Ureter (tissue), 1 donor: Measurements from ENCODE around the gene MYO1E. TPM values are rescaled to one million over a fixed set of nuclear protein-coding genes. Genes with fewer than 3 reads are reported as not detected.
"Not testable (repeated sequence)": the region's sequence is repeated elsewhere in the genome, so short reads cannot be mapped to it uniquely, and the experiment has no call there.

ENCODE experiments used
- DNase-seq: peaks from one replicate; pipeline ENCODE4 v3.0.0-alpha.2; 2020; ENCODE audit warnings: low spot score
- total RNA-seq: library from RNA; stranded (reverse); gene quantifications from one replicate; pipeline ENCODE4 v1.2.4, GENCODE V29; 2023
- donor health status: DM: yes; HTN: yes; CAD: no.

MYO1E gene
- total RNA-seq, 1 donor from 2014 or later: 121 TPM

DNA sequence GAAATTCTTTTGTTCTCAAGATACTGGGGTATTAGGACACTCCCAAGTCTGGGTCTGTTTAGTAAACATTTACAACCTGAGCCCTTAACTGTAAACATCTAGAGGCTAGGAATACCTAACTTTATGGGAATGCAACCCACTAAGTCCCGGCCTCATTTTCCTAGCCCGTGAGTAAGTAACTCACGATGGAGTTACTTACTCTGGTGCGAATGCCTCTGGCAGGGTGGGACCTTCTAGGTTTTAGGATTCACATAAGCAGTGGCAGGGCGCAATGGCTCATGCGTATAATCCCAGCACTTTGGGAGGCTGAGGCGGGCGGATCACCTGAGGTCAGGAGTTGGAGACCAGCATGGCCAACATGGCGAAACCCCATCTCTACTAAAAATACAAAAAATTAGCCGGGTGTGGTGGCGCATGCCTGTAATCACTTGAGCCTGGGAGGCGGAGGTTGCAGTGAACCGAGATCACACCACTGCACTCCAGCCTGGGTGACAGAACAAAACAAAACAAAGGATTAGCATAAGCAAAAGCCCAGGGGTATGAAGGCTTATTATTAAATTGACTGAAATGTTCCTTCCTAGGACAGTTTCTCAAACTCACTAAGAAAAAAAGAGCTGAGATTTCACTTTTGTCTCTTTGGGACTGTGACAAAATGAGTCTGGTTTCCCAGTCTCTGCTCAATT is 14.7 kb upstream of the MYO1E start:
- DNase-seq: not testable (repeated sequence)

DNA sequence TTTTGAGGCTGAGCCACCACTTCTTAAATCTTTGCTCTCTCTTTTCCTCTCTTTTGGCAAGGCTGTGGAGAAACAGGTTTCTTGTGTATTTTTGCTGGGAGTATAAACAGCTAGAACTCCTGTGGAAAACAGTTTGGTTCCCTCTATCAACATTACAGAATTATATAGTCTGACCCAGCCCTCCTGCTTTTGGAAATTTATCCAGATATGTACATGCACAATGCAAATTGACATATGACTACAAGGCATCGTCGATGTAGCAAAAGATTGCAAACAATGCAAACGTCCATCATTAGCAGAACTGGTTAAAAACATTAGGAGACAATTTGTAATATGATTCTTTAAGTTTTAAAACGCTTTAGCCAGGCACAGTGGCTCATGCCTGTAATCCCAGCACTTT is 12.5 kb upstream of the MYO1E start:
- DNase-seq: no peak

DNA sequence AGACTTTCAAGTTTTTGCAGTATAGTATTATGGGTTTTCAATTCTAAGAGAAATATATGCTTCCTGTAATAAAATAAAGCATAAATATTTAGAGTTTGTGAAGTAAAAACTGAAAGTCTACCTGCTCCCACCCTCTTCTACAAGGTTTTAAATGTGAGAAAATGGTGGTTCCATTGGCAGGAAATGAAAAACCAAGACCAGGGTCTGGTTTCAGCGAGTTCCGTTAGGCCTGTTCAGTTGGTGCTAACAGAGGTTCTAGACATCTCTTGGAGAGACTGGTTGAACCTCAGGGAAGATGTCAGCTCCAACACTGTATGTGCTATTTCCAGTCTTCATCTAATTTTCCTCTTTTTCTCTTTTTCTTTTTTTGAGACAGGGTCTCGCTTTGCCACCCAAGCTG is 11.8 kb upstream of the MYO1E start:
- DNase-seq: no peak

DNA sequence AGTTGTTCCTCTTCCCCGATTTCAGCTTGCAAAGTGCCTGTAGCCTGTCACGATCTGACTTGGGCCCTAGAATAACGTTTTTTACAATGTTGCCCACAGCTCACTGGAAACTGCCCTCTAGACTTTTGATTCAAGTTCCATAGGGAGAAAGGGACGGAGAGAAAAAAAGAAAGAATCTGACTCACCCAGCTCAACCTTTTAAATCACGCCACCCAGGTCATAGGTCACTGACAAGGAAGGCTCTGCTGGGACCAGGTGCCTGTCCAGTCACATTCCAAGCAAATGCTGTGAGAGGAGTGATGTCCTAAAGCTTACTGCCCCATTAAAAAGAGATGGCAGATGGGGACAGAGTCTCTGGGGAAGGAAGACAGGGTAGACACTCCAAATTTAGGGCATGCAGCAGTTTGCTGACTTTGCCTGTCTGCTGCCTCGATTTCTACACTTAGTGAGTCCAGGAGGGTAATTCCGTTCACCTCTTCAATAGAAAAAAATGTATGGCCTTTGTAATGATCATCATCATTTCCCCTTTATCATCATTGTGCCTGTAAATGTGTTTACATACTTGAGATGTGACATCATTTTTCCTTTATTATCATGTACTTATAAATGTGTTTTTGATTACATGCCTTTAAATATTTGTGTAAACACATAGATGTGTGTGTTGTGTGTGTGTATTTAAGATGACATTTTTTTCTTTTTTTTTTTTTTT is 8.4 kb upstream of the MYO1E start:
- DNase-seq: no peak

GRCh38 chr15:59379531-59379930 is 6.9 kb upstream of the MYO1E start:
- DNase-seq: no peak

- DNase-seq: no peak
These were observed 6.2 kb upstream of the MYO1E start for GRCh38 chr15:59378855-59379254.

GRCh38 chr15:59377924-59378323 is 5.3 kb upstream of the MYO1E start:
- no peak for DNase-seq

GRCh38 chr15:59376733-59377132 is 4.1 kb upstream of the MYO1E start:
- no peak for DNase-seq

DNA sequence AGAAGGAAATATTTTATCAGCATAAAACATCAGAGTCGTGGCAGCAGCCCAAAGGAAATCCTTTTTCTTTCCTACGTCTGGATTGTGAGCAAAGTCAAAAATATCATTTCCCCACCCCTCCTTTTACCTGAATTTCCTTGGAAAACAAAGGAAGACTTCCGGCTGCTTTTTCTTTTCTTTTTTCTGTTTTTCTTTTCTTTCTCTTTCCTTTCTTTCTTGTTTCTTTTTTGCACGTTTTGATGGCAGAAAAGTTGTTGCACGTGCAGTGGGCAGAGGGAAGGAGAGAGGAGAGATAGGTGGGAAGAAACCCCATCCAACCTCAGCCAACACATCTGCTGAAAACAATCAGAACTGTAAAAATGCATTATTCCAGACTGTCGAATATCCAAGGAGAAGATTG is 544 bp upstream of the MYO1E start:
- DNase-seq: no peak

- DNase-seq: no peak
These were observed 966 bp downstream of the MYO1E start for GRCh38 chr15:59371458-59372351.

- no peak for DNase-seq
These were observed 3.1 kb downstream of the MYO1E start for GRCh38 chr15:59369597-59369996.

- DNase-seq: no peak
These were observed 5.6 kb downstream of the MYO1E start for GRCh38 chr15:59367022-59367451.

DNA sequence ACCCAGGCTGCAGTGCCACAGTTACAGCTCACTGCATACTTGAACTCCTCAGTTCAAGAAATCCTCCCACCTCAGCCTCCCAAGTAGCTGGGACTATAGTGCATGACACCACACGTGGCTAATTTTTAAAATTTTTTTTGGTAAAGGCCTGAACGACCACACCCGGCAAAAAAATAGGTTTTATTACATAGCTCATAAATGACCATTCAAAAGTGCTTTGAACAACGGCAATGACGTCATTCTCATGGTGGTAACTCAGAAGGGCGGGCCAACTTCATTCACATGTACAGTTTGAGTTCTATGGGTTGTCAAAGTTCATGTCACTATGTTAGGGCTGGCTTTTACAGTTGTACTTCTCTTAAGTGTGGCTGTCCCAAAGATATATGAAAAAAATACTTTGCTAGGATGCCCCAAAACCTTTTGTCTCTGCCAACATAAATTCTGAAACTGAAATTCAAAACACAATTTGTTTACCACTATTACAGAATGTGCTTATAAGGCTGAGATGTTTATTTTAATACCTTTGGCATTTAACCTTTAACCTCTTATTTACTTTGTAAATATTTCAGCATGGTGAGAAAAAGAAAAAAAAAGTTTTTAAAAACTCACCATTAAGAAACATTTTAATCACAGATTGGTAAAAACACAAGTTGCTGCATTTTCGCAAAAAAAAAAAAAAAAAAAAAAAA is 6.2 kb downstream of the MYO1E start:
- no peak for DNase-seq

- no peak for DNase-seq
These were observed 8.4 kb downstream of the MYO1E start for GRCh38 chr15:59364248-59364647.

GRCh38 chr15:59362331-59362730 is 10.3 kb downstream of the MYO1E start:
- DNase-seq: no peak

GRCh38 chr15:59360896-59361295 is 11.8 kb downstream of the MYO1E start:
- no peak for DNase-seq

DNA sequence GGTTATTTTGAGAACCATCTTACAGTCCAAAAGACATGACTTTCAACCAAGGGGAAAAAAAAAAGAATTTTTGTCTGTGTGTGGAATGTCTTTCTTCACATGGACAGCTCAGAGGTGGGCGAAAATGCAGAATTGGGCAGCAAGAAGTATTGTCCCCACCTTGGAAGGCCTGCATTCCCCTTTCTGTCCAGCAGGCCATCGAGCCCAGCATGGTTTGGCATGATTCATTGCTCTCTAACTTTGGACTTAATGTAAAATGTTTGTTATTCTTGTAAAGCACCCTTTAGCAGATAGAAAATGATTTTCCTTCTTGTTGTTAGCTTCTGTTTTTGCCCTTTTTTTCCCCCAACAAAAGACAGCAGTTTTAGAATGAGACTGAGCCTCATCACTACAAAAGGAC is 12.4 kb downstream of the MYO1E start:
- DNase-seq: no peak

DNA sequence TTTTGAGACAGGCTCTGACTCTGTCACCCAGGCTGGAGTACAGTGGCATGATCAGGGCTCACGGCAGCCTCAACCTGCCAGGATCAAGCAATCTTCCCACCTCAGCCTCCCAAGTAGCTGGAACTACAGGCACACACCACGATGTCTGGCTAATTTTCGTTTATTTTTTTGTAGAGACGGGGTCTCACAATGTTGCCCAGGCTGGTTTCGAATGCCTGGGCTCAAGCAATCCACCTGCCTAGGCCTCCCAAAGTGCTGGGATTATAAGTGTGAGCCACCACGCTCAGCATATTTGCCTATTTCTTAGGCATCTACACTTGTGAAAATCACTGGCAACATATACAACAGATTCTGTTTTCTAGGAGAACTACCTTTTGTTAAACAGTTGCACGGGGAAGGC is 16.9 kb downstream of the MYO1E start:
- DNase-seq: no peak

GRCh38 chr15:59354417-59355031 is 18.1 kb downstream of the MYO1E start:
- no peak for DNase-seq

DNA sequence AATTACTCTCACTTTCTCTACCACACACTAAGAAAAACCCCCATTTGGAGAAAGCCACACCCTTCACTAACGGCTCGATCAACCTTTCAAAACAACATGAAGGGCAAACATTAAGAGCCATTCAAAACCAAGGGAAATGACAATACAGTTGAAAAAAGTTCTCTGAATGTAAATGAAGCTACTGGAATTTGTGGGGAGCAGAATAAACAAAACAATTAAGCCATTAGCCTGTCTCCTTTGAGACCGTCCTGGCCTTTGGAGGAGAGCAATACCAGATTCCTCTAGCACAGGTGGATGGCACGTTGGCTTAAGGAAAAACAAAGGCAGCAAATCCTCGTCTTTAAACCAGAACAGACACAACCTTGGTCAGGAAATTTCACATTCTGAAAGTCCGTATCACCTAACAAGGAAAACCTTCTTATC is 18.7 kb downstream of the MYO1E start:
- no peak for DNase-seq

- no peak for DNase-seq
These were observed 20.0 kb downstream of the MYO1E start for GRCh38 chr15:59352683-59353082.
